Measurements from ENCODE around the gene PHGDH.

The PHGDH gene

GRCh38 chr1:119725626-119726025 is 13.9 kb downstream of the PHGDH start:
- H3K4me3 ChIP-seq = no peak overlapping the region
- peaks cover 100% of the 10 kb centered on the region for H4K20me1 ChIP-seq
- H3K4me1 ChIP-seq = peaks cover 37% of the 10 kb centered on the region
- no peak overlapping the region for H3K9ac ChIP-seq
- TF ChIP-seq Cebpa-rat (IDR thresholded peaks at IDR 0.05) = no peak
- H3K36me3 ChIP-seq = peaks cover 100% of the 10 kb centered on the region
- no peaks in the 10 kb centered on the region for H3K27me3 ChIP-seq
- H3K4me2 ChIP-seq = no peak overlapping the region
- no peak overlapping the region for H3K27ac ChIP-seq
- H3K9me3 ChIP-seq = no peaks in the 10 kb centered on the region

DNA sequence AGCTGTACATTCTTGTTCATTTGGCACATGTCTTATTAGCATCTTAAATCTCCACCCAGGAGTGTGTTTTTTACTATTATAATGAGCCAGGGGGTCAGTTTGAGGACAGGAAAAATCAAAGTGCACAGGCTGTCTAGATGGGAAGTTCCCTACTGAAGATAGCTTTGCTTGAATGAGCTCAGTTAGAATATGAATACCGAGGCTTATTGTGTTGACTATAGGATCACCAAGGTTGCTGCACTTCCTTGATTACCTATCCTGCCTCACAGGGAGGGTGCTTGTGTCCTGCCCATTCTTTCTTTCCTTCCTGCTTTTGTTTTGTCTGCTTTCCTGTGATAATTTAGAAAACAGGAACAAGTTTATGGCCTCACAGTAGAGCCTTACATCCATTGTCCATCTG is 16.3 kb downstream of the PHGDH start:
- Histone ChIP-seq H4K20me1 (peaks cover 100% of the 10 kb centered on the region), H3K27ac (peak overlapping the region; percentile 35; the same call in 1 of the 2 replicates), H3K36me3 (peaks cover 100% of the 10 kb centered on the region), H3K4me2 (peak overlapping the region; percentile 47), H3K9ac (no peak overlapping the region), H3K4me3 (no peak overlapping the region), H3K9me3 (no peaks in the 10 kb centered on the region), H3K4me1 (peaks cover 22% of the 10 kb centered on the region), H3K27me3 (no peaks in the 10 kb centered on the region)
- TF ChIP-seq Cebpa-rat (IDR thresholded peaks at IDR 0.05) = no peak

DNA sequence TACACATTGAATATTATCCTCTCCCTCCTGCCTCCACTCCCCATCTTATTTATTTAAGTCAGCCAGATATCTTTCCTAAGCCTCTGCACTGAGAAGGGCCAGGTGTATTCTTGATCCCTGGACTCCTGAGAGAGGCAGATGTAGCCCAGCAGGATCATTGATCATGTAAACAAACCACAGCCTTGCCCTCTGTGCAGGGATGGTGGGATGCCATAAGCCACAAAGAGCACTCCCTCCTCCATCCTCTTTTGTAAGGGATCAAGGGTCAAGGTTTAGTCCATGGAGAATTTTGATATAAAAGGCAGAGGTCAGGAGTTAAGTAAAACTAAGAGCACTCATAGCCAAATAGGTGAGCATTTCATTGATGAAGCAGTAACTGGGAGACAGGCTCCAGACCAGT is 17.3 kb downstream of the PHGDH start:
- no peaks in the 10 kb centered on the region for H3K27me3 ChIP-seq
- peaks cover 100% of the 10 kb centered on the region for H4K20me1 ChIP-seq
- no peak overlapping the region for H3K4me3 ChIP-seq
- peaks cover 22% of the 10 kb centered on the region for H3K4me1 ChIP-seq
- no peak overlapping the region for H3K9ac ChIP-seq
- no peaks in the 10 kb centered on the region for H3K9me3 ChIP-seq
- TF ChIP-seq Cebpa-rat (IDR thresholded peaks at IDR 0.05) = no peak
- no peak overlapping the region for H3K27ac ChIP-seq
- H3K4me2 ChIP-seq = no peak overlapping the region
- H3K36me3 ChIP-seq = peaks cover 100% of the 10 kb centered on the region

GRCh38 chr1:119731060-119731459 is 19.3 kb downstream of the PHGDH start:
- no peak overlapping the region for H3K4me2 ChIP-seq
- H3K4me3 ChIP-seq = no peak overlapping the region
- peaks cover 98% of the 10 kb centered on the region for H4K20me1 ChIP-seq
- TF ChIP-seq Cebpa-rat (IDR thresholded peaks at IDR 0.05) = no peak
- H3K27me3 ChIP-seq = no peaks in the 10 kb centered on the region
- no peaks in the 10 kb centered on the region for H3K9me3 ChIP-seq
- no peak overlapping the region for H3K9ac ChIP-seq
- peaks cover 100% of the 10 kb centered on the region for H3K36me3 ChIP-seq
- H3K4me1 ChIP-seq = peaks cover 22% of the 10 kb centered on the region
- no peak overlapping the region for H3K27ac ChIP-seq

- Histone ChIP-seq H3K9ac (no peak overlapping the region), H3K4me1 (peaks cover 16% of the 10 kb centered on the region), H3K4me2 (no peak overlapping the region), H3K27me3 (no peaks in the 10 kb centered on the region), H3K27ac (no peak overlapping the region; the same call in 1 of the 2 replicates), H3K4me3 (no peak overlapping the region), H4K20me1 (peaks cover 98% of the 10 kb centered on the region), H3K9me3 (no peaks in the 10 kb centered on the region), H3K36me3 (peaks cover 100% of the 10 kb centered on the region)
- no peak for TF ChIP-seq Cebpa-rat (IDR thresholded peaks at IDR 0.05)
Measured at GRCh38 chr1:119731741-119732430, 20.2 kb downstream of the PHGDH start.

DNA sequence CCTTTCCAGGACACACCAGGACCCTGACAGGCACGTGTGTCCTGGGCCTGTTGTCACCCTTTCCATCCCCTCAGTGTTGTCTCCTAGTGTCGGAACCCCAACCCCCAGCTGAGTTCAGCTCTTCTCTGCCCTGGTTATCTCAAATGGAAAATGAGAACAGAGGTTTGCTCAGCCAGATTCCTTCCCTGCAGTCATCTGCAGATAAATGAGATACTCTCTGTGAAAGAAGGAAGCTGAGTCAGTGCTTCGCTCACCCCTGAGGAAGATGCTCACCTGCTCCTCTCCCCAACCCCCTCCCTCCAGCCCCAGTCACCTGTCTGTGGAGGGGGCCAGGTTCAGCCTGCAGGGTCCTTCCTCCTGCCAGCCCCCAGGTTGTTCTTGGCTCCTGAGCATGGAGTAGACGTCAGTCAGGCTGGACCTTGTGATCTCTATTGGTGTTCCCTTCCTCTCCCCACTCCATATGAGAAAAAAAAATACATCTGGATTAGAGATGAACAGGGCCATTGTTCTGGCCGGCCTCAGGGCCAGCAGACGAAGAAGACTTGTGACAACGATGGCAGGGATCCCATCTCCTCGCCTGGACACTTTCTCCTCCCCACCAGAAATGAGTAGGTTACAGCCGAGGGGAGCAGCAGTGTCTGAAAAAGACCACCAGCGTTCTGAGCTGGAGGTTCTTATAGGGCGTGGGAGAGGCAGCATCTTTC is 20.9 kb downstream of the PHGDH start:
- Histone ChIP-seq H3K27ac (no peak overlapping the region; the same call in 1 of the 2 replicates), H4K20me1 (peaks cover 98% of the 10 kb centered on the region), H3K4me1 (peaks cover 9% of the 10 kb centered on the region), H3K36me3 (peaks cover 100% of the 10 kb centered on the region), H3K27me3 (no peaks in the 10 kb centered on the region), H3K9me3 (no peaks in the 10 kb centered on the region), H3K9ac (no peak overlapping the region), H3K4me3 (no peak overlapping the region), H3K4me2 (no peak overlapping the region)
- no peak for TF ChIP-seq Cebpa-rat (IDR thresholded peaks at IDR 0.05)

DNA sequence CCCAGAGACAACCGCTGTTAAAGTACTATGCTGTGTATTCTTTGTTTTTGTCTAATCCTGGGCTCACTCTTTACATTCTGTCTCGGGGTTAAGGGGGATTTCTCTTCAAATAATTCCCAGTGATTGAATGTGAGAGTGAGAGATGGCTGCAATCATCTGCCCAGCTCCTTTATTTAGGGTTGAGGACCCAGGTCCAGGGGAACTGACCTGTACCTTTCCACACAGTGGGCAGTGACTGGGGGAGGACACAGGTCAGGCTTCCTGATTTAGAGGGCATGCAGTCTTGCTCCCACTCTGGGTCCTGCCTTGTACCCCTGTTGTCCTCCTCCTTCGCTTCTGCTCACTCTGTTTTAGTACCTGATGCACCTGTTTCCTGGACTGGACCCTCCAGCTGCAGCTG is 22.0 kb downstream of the PHGDH start:
- TF ChIP-seq Cebpa-rat (IDR thresholded peaks at IDR 0.05) = no peak
- H3K9ac ChIP-seq = no peak overlapping the region
- no peaks in the 10 kb centered on the region for H3K4me1 ChIP-seq
- H3K36me3 ChIP-seq = peaks cover 99% of the 10 kb centered on the region
- no peaks in the 10 kb centered on the region for H3K27me3 ChIP-seq
- H3K4me3 ChIP-seq = no peak overlapping the region
- H4K20me1 ChIP-seq = peaks cover 94% of the 10 kb centered on the region
- no peak overlapping the region for H3K4me2 ChIP-seq
- H3K9me3 ChIP-seq = no peaks in the 10 kb centered on the region
- no peak overlapping the region for H3K27ac ChIP-seq

DNA sequence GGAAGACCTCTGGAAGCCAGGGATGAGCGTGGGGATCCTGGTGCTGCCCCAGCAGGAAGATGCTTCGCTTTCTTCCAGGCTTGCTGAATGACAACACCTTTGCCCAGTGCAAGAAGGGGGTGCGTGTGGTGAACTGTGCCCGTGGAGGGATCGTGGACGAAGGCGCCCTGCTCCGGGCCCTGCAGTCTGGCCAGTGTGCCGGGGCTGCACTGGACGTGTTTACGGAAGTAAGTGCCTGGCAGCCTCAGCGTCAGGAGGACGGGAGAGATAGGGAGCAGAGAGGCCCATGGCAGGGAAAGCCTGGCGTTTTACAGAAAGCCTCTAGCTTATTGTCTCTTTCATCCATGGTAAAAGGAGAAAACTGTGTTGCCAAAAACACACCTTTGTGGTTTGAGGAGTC is 23.5 kb downstream of the PHGDH start:
- Histone ChIP-seq H3K9me3 (no peaks in the 10 kb centered on the region), H3K4me2 (no peak overlapping the region), H3K4me3 (no peak overlapping the region), H3K27me3 (no peaks in the 10 kb centered on the region), H3K27ac (no peak overlapping the region), H3K9ac (no peak overlapping the region), H4K20me1 (peaks cover 91% of the 10 kb centered on the region), H3K36me3 (peaks cover 99% of the 10 kb centered on the region), H3K4me1 (no peaks in the 10 kb centered on the region)
- TF ChIP-seq Cebpa-rat (IDR thresholded peaks at IDR 0.05) = no peak

DNA sequence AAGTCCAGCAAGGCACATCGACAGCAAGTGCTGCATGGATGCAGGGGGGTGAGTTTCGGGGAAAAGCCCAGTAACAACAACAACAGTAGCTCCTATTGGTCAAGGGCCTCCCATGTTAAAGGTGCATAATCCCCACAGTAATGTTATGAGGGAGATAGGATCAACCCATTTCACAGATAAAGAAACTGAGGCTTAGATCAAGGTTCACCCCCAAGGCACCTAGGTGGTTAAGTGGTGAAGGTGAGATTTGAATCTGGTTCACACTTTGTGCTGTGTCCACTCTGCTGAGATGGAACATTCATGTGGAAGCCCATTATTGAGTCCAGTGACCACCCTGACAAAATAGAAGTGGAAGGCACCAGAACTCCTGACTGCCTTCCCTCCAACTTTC is 24.9 kb downstream of the PHGDH start:
- H3K27me3 ChIP-seq = no peaks in the 10 kb centered on the region
- no peaks in the 10 kb centered on the region for H3K9me3 ChIP-seq
- no peaks in the 10 kb centered on the region for H3K4me1 ChIP-seq
- no peak overlapping the region for H3K4me3 ChIP-seq
- H3K4me2 ChIP-seq = no peak overlapping the region
- H3K36me3 ChIP-seq = peaks cover 99% of the 10 kb centered on the region
- no peak for TF ChIP-seq Cebpa-rat (IDR thresholded peaks at IDR 0.05)
- peaks cover 90% of the 10 kb centered on the region for H4K20me1 ChIP-seq
- no peak overlapping the region for H3K9ac ChIP-seq
- H3K27ac ChIP-seq = no peak overlapping the region

DNA sequence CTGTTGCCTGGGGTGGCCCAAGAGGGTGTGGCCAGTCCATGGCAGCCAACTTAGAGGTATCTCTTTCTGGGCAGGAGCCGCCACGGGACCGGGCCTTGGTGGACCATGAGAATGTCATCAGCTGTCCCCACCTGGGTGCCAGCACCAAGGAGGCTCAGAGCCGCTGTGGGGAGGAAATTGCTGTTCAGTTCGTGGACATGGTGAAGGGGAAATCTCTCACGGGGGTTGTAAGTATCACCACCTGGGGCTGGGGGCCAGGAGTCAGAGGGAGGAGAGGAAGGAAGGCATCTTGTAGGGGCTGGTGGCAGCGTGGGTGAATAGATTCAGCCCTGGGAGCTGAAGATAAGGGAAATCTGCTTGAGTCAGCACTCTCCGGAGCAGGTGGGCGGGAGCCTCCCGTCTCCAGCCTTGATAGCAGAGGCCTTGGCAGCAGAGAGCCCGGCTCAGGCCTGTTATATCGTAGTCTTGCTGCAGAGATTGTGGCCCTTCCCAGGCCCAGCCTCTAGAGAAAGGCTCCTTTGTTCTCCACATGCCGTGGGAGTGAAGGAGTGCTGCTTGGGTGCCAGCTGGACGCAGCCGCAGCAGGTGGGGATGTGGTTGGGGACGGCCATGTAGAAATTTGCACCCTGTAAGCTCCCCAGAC is 25.4 kb downstream of the PHGDH start:
- H3K4me3 ChIP-seq = no peak overlapping the region
- H3K27me3 ChIP-seq = no peaks in the 10 kb centered on the region
- H3K4me2 ChIP-seq = no peak overlapping the region
- H3K4me1 ChIP-seq = no peaks in the 10 kb centered on the region
- H3K9ac ChIP-seq = no peak overlapping the region
- no peak overlapping the region for H3K27ac ChIP-seq
- H3K9me3 ChIP-seq = no peaks in the 10 kb centered on the region
- H4K20me1 ChIP-seq = peaks cover 90% of the 10 kb centered on the region
- no peak for TF ChIP-seq Cebpa-rat (IDR thresholded peaks at IDR 0.05)
- peaks cover 99% of the 10 kb centered on the region for H3K36me3 ChIP-seq

All from BLaER1 (cell line).